ENCODE measurements around the gene TNPO2.
"Not testable (repeated sequence)": the region's sequence is repeated elsewhere in the genome, so short reads cannot be mapped to it uniquely, and the experiment has no call there.

The TNPO2 gene

DNA sequence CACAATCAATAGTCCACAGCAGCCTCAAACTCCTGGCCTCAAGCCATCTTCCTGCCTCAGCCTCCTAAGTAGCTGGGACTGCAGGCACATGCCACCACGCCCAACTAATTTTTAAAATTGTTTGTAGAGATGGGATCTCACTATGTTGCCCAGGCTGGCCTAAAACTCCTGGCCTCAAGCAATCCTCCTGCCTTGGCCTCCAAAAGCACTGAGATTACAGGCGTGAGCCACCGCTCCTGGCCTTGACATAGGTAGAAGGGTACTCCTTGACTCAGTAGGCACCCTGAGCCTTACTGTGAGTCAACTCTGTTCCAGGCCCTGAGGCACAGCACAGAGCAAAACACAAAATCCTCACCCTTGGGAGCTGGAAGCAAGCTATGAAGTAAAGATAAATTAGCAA lies 7.8 kb downstream of the TNPO2 start:
- H3K36me3 ChIP-seq (ENCODE audit: insufficient read depth, low read length) = peaks cover 90% of the 10 kb centered on the region
- H3K9me3 ChIP-seq (ENCODE audit: insufficient read depth, low read length, severe bottlenecking) = no peaks in the 10 kb centered on the region
- no peak for TF ChIP-seq EZH2 (IDR thresholded peaks at IDR 0.05; ENCODE audit: borderline replicate concordance, low read depth, low read length, severe bottlenecking)
- TF ChIP-seq, protein P1, sequence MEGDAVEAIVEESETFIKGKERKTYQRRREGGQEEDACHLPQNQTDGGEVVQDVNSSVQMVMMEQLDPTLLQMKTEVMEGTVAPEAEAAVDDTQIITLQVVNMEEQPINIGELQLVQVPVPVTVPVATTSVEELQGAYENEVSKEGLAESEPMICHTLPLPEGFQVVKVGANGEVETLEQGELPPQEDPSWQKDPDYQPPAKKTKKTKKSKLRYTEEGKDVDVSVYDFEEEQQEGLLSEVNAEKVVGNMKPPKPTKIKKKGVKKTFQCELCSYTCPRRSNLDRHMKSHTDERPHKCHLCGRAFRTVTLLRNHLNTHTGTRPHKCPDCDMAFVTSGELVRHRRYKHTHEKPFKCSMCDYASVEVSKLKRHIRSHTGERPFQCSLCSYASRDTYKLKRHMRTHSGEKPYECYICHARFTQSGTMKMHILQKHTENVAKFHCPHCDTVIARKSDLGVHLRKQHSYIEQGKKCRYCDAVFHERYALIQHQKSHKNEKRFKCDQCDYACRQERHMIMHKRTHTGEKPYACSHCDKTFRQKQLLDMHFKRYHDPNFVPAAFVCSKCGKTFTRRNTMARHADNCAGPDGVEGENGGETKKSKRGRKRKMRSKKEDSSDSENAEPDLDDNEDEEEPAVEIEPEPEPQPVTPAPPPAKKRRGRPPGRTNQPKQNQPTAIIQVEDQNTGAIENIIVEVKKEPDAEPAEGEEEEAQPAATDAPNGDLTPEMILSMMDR (IDR thresholded peaks at IDR 0.05; ENCODE audit: borderline replicate concordance, extremely low read depth, low read length, poor library complexity, severe bottlenecking) = no peak
- H4K20me1 ChIP-seq (ENCODE audit: insufficient read depth, low read length) = peaks cover 61% of the 10 kb centered on the region
- no peak overlapping the region for H2AFZ ChIP-seq (ENCODE audit: low read depth, low read length)
- H3K27ac ChIP-seq (ENCODE audit: low read length) = no peak overlapping the region
- no peak overlapping the region for H3K9ac ChIP-seq (ENCODE audit: low read depth, low read length)
- DNase-seq (no peak), ATAC-seq (ENCODE audit: insufficient read depth, low read depth) (no peak)
- peaks cover 8% of the 10 kb centered on the region for H3K4me1 ChIP-seq (ENCODE audit: insufficient read depth, low read length)
- H3K27me3 ChIP-seq (ENCODE audit: insufficient read depth, low read length, poor library complexity) = no peaks in the 10 kb centered on the region
- no peak overlapping the region for H3K4me2 ChIP-seq (ENCODE audit: insufficient read depth, low read length)
- no peak overlapping the region for H3K4me3 ChIP-seq (ENCODE audit: low read depth in 1 of 2, low read length in 2 of 2)
- H3K79me2 ChIP-seq (ENCODE audit: insufficient read depth, low read length) = peaks cover 69% of the 10 kb centered on the region

GRCh38 chr19:12715102-12715501 lies 8.6 kb downstream of the TNPO2 start:
- Histone ChIP-seq H4K20me1 (ENCODE audit: insufficient read depth, low read length) (peaks cover 57% of the 10 kb centered on the region), H3K79me2 (ENCODE audit: insufficient read depth, low read length) (peaks cover 60% of the 10 kb centered on the region), H3K9me3 (ENCODE audit: insufficient read depth, low read length, severe bottlenecking) (no peaks in the 10 kb centered on the region), H3K4me3 (ENCODE audit: low read depth in 1 of 2, low read length in 2 of 2) (no peak overlapping the region), H3K4me1 (ENCODE audit: insufficient read depth, low read length) (peaks cover under 1% of the 10 kb centered on the region; the same call in 1 of the 2 replicates), H3K36me3 (ENCODE audit: insufficient read depth, low read length) (peaks cover 88% of the 10 kb centered on the region), H3K27ac (ENCODE audit: low read length) (no peak overlapping the region), H3K27me3 (ENCODE audit: insufficient read depth, low read length, poor library complexity) (no peaks in the 10 kb centered on the region), H3K9ac (ENCODE audit: low read depth, low read length) (no peak overlapping the region), H3K4me2 (ENCODE audit: insufficient read depth, low read length) (no peak overlapping the region), H2AFZ (ENCODE audit: low read depth, low read length) (no peak overlapping the region)
- DNase-seq (no peak), ATAC-seq (ENCODE audit: insufficient read depth, low read depth) (no peak)
- TF ChIP-seq, protein P1 (IDR thresholded peaks at IDR 0.05; ENCODE audit: borderline replicate concordance, extremely low read depth, low read length, poor library complexity, severe bottlenecking) = no peak
- TF ChIP-seq EZH2 (IDR thresholded peaks at IDR 0.05; ENCODE audit: borderline replicate concordance, low read depth, low read length, severe bottlenecking) = no peak

GRCh38 chr19:12713304-12713703 lies 10.4 kb downstream of the TNPO2 start:
- not testable (repeated sequence) for DNase-seq; H2AFZ ChIP-seq (ENCODE audit: low read depth, low read length); H3K27me3 ChIP-seq (ENCODE audit: insufficient read depth, low read length, poor library complexity); H3K9me3 ChIP-seq (ENCODE audit: insufficient read depth, low read length, severe bottlenecking); H3K4me3 ChIP-seq (ENCODE audit: low read depth in 1 of 2, low read length in 2 of 2); ATAC-seq (ENCODE audit: insufficient read depth, low read depth); H3K4me2 ChIP-seq (ENCODE audit: insufficient read depth, low read length); H3K9ac ChIP-seq (ENCODE audit: low read depth, low read length); H3K4me1 ChIP-seq (ENCODE audit: insufficient read depth, low read length); H3K27ac ChIP-seq (ENCODE audit: low read length)
- H4K20me1 ChIP-seq (ENCODE audit: insufficient read depth, low read length) = peaks cover 45% of the 10 kb centered on the region
- peaks cover 91% of the 10 kb centered on the region for H3K36me3 ChIP-seq (ENCODE audit: insufficient read depth, low read length)
- H3K79me2 ChIP-seq (ENCODE audit: insufficient read depth, low read length) = peaks cover 42% of the 10 kb centered on the region

GRCh38 chr19:12712077-12712476 lies 11.7 kb downstream of the TNPO2 start:
- ATAC-seq (ENCODE audit: insufficient read depth, low read depth); H3K9me3 ChIP-seq (ENCODE audit: insufficient read depth, low read length, severe bottlenecking); H3K9ac ChIP-seq (ENCODE audit: low read depth, low read length); H3K27ac ChIP-seq (ENCODE audit: low read length); H2AFZ ChIP-seq (ENCODE audit: low read depth, low read length); H3K27me3 ChIP-seq (ENCODE audit: insufficient read depth, low read length, poor library complexity); H3K4me2 ChIP-seq (ENCODE audit: insufficient read depth, low read length); H3K4me1 ChIP-seq (ENCODE audit: insufficient read depth, low read length); H3K4me3 ChIP-seq (ENCODE audit: low read depth in 1 of 2, low read length in 2 of 2): not testable (repeated sequence)
- Histone ChIP-seq H3K36me3 (ENCODE audit: insufficient read depth, low read length) (peaks cover 87% of the 10 kb centered on the region), H3K79me2 (ENCODE audit: insufficient read depth, low read length) (peaks cover 30% of the 10 kb centered on the region), H4K20me1 (ENCODE audit: insufficient read depth, low read length) (peaks cover 45% of the 10 kb centered on the region)
- DNase-seq = peak; percentile 33

Measured in DND-41 (cell line).